ENCODE data around the gene TCF20. TPM values are rescaled to one million over a fixed set of nuclear protein-coding genes. Genes with fewer than 3 reads are reported as not detected.

Gene TCF20
- total and polyA plus RNA-seq, 2 experiments from 2014 or later = 5.7 to 48.8 TPM

DNA sequence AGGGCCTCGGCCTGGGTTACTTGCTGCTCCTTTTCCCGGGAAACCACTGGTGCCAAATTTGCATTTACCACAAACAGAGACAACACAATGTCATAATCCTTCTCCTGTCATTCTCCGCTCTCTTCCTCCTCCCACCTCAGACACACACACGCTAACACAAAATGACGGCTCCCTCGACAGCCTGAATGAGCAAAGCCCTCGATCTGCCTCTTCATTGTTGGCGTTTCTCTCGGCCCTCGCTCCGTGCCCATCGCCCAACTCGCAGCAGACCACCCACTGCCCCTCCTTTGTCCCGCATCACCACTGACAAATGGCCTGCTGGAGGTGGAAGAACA lies 12.5 kb upstream of the TCF20 start:
- DNase-seq (ENCODE audit: low read depth in 1 of 2, low spot score in 1 of 2) = peak in 1 of 2 donors; percentile 12
- Histone ChIP-seq H3K27me3 (peaks cover 11% of the 10 kb centered on the region), H3K27ac (no peak overlapping the region), H3K9me3 (ENCODE audit: low read depth) (no peaks in the 10 kb centered on the region), H3K36me3 (no peaks in the 10 kb centered on the region), H3K4me3 (peak overlapping the region; percentile 29), H3K4me1 (ENCODE audit: low read depth) (peaks cover 8% of the 10 kb centered on the region)
- TF ChIP-seq, protein P1, sequence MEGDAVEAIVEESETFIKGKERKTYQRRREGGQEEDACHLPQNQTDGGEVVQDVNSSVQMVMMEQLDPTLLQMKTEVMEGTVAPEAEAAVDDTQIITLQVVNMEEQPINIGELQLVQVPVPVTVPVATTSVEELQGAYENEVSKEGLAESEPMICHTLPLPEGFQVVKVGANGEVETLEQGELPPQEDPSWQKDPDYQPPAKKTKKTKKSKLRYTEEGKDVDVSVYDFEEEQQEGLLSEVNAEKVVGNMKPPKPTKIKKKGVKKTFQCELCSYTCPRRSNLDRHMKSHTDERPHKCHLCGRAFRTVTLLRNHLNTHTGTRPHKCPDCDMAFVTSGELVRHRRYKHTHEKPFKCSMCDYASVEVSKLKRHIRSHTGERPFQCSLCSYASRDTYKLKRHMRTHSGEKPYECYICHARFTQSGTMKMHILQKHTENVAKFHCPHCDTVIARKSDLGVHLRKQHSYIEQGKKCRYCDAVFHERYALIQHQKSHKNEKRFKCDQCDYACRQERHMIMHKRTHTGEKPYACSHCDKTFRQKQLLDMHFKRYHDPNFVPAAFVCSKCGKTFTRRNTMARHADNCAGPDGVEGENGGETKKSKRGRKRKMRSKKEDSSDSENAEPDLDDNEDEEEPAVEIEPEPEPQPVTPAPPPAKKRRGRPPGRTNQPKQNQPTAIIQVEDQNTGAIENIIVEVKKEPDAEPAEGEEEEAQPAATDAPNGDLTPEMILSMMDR (IDR thresholded peaks at IDR 0.05; ENCODE audit: low read depth, low read length) = no peak

DNA sequence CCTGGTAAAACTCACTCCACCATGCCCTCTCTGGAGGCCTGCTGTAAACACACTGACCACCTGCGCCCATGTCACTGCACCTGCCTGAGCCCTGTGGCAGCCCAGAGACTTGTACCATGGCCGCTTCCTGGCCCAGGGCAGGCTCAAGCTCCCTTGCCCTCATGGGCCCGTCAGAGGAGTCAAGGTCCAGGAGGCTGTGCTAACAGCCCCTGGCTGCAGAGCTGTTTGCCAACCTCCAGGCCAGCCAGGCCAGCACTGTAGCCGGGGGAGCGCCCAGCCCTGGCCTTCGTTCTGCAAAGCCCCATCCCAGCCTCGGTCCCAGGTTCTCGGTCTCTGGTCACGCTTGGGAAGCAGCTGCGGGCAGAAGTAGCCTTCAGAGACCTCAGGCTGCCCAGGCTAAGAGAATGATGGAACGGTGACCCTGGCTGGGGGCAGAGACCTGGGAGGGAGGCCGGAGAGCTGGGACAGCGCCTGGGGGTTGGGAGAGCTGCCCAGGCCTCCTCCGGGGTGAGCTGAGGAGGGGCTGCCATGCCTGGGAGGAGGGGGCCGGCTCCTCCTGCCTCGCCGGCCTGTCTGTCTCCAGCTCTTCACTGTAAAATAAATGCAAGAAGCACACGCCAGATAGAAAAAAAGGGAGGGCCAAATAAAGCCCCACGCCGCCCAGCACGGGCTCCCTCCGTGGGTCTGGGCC lies 11.9 kb upstream of the TCF20 start:
- DNase-seq (ENCODE audit: low read depth in 1 of 2, low spot score in 1 of 2) = no peak
- no peaks in the 10 kb centered on the region for H3K36me3 ChIP-seq
- TF ChIP-seq, protein P1 (IDR thresholded peaks at IDR 0.05; ENCODE audit: low read depth, low read length) = no peak
- H3K9me3 ChIP-seq (ENCODE audit: low read depth) = no peaks in the 10 kb centered on the region
- H3K4me3 ChIP-seq = no peak overlapping the region
- H3K27me3 ChIP-seq = peaks cover 11% of the 10 kb centered on the region
- H3K4me1 ChIP-seq (ENCODE audit: low read depth) = peaks cover 8% of the 10 kb centered on the region
- no peak overlapping the region for H3K27ac ChIP-seq

DNA sequence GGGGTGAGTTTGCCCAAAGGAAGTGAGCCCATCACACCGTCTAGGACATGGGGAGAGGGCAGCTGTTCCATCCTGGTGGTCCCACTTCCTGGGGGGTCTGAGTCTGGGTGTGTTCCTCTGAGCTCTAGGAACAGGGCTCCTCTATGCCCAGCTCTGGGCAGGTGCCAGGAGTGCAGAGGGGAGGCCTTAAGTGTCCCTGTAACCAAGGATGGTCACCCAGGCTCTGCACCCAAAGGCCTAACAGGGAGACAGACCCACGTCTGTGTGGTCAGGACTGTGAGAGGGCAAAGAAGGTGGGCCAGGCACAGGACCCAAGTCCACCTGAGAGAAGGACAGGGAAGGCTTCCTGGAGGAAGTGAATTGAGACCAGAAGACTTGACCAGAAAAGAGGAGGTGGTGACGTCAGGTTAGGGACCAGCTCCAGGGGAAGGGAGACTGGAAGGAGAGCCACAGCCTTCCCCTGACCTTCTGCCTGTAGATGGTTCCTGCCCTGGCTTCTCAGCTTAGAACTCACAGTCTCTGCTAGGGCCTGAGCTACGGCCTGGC lies 11.3 kb upstream of the TCF20 start:
- no peak overlapping the region for H3K4me3 ChIP-seq
- no peak for DNase-seq (ENCODE audit: low read depth in 1 of 2, low spot score in 1 of 2)

DNA sequence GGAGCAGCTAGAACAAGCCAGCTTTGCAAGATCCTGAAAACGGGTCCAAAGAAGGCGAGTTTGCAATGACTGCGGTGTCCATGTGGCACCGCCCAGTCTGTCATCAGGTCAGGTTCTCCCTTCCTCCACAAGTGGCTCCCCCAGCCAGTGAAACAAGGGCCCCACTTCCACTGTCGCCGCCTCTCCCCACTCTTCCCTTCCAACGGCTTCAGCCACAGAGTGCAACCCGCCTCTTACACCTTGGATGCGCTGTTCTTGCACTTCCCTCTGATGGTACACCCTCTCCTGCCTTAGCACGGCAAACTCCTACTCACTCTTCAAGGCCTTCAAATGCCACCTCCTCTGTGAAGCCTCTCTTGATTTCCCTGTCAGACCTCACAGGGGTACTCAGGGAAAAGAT lies 10.8 kb upstream of the TCF20 start:
- peaks cover 8% of the 10 kb centered on the region for H3K4me1 ChIP-seq (ENCODE audit: low read depth)
- no peaks in the 10 kb centered on the region for H3K9me3 ChIP-seq (ENCODE audit: low read depth)
- no peak for DNase-seq (ENCODE audit: low read depth in 1 of 2, low spot score in 1 of 2)
- no peak overlapping the region for H3K27ac ChIP-seq
- H3K36me3 ChIP-seq = no peaks in the 10 kb centered on the region
- H3K27me3 ChIP-seq = peaks cover 11% of the 10 kb centered on the region
- TF ChIP-seq, protein P1 (IDR thresholded peaks at IDR 0.05; ENCODE audit: low read depth, low read length) = no peak
- H3K4me3 ChIP-seq = no peak overlapping the region

More for the DNA sequence above, 11.3 kb upstream of the TCF20 start:
- Histone ChIP-seq H3K27ac (no peak overlapping the region), H3K36me3 (no peaks in the 10 kb centered on the region), H3K9me3 (ENCODE audit: low read depth) (no peaks in the 10 kb centered on the region), H3K4me1 (ENCODE audit: low read depth) (peaks cover 8% of the 10 kb centered on the region), H3K27me3 (peaks cover 11% of the 10 kb centered on the region)
- TF ChIP-seq, protein P1 (IDR thresholded peaks at IDR 0.05; ENCODE audit: low read depth, low read length) = no peak

DNA sequence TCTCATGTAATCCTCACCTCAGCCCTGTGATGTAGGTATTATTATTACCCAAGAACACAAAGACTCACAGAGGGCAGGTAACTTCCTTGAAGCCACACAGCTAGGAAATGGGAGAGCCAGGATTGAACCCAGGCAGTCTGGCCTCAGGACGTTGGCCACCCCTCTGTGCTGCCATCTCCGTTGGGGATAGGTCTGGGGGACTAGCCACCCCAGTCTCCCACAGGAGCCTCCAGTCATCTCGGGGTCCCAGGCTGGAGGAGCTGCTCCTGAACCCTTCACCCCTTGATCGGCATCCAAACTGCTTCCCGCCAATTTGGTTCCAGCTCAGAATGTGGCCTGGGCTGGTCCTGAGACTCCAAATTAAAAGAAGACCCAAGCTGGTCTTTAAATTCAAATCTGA lies 10.4 kb upstream of the TCF20 start:
- Histone ChIP-seq H3K36me3 (no peaks in the 10 kb centered on the region), H3K4me1 (ENCODE audit: low read depth) (peaks cover 8% of the 10 kb centered on the region), H3K9me3 (ENCODE audit: low read depth) (no peaks in the 10 kb centered on the region), H3K4me3 (no peak overlapping the region), H3K27me3 (peaks cover 11% of the 10 kb centered on the region), H3K27ac (no peak overlapping the region)
- no peak for DNase-seq (ENCODE audit: low read depth in 1 of 2, low spot score in 1 of 2)
- TF ChIP-seq, protein P1 (IDR thresholded peaks at IDR 0.05; ENCODE audit: low read depth, low read length) = no peak

Measured in cardiac muscle cell (in vitro differentiated cells and primary cell).